NCI-H1105 (cell line): Measurements from ENCODE around the gene KLHL14.

Experiments used
- DNase-seq: peaks from one replicate; lab custom pipeline; 2025; lab: John Stamatoyannopoulos, UW

The KLHL14 gene

GRCh38 chr18:32770666-32771168, 2.1 kb downstream of the KLHL14 start:
- DNase-seq: no peak

GRCh38 chr18:32770054-32770665, 2.7 kb downstream of the KLHL14 start:
- DNase-seq: no peak

DNA sequence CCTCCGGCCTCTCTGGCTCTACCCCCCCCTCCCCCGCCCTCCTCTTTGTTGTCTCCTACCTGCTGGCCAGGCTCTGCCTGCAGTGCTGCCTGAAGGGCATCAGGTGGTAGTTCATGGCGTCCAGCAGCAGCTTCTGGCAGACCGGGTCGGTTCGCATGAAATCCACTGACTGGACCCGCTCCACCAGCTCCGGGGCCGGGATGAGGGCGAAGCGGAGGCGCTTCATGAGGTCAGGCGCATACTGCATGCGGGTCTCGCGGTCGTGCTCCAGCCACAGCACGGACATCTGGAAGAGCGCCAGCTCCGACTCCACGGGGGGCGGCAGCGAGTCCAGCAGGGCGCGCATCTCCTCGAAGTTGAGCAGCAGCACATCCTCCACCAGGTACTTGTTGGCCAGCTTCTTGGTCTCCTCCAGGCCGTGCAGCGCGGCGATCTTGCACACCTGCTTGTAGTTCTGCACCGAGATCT, 3.2 kb downstream of the KLHL14 start:
- no peak for DNase-seq

DNA sequence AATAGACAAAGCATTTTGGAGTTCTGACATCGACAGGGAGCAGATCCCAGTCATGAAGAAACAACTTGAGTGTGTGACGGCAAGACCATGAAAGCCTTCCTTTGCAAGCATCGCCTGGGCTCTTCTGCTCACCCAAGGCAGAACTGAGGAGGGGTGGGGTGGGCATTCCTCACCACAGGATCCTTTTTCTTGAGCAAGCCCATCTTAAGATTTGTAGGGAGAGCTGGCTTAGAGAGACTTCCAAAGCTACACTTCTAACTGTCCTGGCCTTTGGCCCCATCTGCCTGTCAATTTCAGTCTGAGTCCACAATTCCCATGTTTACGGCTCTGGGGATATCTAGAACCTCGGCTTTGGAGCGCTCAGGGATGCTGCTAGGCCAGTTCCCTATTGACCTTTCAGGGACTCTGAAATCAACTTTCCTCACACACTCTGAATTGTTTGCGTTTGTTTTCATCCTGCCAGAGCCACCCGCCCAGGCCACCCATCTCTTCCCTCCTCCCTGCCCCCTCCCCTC, 3.7 kb downstream of the KLHL14 start:
- DNase-seq: no peak

DNA sequence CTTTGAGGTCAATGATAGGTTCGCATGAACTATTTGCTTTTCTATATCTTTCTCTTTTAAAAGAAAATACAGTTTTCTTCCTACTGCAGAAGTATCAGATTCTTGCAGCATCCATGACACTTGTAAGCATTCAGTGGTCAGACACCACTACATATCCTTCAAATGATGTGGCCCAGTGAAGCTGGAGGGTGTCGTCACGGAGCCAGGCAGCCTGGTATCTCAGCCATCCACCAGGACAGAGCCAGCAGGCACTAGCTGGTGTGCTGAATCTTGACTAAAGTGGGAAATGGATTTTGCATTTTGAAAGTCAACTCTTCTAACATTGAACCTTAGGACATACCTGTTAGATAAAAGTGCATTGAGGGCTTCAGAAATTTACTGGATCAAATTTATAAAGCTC, 5.4 kb downstream of the KLHL14 start:
- DNase-seq: no peak

GRCh38 chr18:32764611-32765244, 8.1 kb downstream of the KLHL14 start:
- DNase-seq: no peak

- DNase-seq: no peak
Observed at GRCh38 chr18:32763293-32763692, 9.5 kb downstream of the KLHL14 start.

- DNase-seq: no peak
Observed at GRCh38 chr18:32761231-32761630, 11.6 kb downstream of the KLHL14 start.

GRCh38 chr18:32760391-32760790, 12.4 kb downstream of the KLHL14 start:
- DNase-seq: no peak

DNA sequence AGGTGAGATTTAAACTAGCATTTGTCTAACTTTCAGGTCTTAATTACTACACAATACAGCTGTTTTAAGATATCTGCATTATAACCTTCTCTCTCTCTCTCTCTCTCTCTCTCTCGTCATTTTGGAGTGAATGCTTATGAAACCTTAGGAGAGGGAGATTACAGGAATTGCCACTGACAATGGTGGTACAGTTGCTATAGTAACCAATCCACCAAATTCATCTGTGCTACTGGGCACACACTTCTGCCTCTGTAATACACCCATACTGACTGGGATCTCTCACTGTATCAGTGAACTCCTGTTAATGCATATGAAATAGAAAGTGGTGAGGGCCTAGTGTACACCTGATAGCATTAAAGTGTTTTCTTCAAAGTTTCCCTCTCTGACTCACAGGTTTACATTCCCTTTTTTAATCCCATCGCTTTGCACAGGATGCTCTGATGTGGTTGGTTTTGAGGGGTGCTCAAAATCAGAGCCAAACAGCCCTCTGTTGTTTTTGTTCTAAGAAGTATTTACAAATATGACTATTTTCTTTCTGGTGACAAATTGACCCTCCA, 13.1 kb downstream of the KLHL14 start:
- DNase-seq: no peak

- no peak for DNase-seq
Observed at GRCh38 chr18:32754508-32755263, 18.1 kb downstream of the KLHL14 start.

- DNase-seq: no peak
Observed at GRCh38 chr18:32753656-32754260, 19.1 kb downstream of the KLHL14 start.

DNA sequence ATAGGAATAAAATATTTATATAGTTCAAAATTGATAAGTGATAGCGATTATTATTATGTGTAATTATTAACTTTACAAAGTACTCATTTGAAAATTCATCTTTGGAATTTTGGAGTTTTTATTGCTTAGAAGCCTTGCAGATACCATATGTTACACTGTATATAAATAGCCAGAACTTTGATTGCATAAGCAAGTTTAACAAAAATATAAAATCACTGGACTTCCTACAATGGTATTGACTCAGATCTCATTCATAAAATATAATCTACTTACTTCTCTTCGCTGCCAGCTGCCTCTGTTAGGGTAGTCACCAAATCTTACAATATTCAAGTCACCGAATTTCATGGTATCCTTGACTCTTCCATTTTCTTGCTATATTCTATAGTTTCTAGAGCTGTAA, 22.5 kb downstream of the KLHL14 start:
- DNase-seq: no peak

- no peak for DNase-seq
Observed at GRCh38 chr18:32749809-32750208, 23.0 kb downstream of the KLHL14 start.

GRCh38 chr18:32742579-32742978, 30.2 kb downstream of the KLHL14 start:
- no peak for DNase-seq

DNA sequence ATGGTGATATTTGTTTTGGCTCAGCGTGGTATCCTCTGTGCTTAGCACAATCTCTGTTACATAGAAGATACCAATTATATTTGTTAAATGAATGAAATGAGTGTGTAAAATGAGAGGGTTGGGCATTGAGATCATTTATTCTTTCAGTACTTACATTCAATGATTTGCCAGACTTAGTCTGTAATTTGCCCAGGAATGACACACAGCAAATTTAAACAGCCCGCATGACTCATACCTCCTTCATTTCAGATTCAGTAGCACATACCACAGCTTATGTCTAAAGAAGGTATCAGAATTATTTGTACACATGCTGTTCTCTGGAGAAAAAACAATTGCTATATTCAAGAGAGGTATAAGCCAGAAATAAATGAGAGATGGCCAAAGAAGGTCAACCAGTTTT, 37.0 kb downstream of the KLHL14 start:
- no peak for DNase-seq

DNA sequence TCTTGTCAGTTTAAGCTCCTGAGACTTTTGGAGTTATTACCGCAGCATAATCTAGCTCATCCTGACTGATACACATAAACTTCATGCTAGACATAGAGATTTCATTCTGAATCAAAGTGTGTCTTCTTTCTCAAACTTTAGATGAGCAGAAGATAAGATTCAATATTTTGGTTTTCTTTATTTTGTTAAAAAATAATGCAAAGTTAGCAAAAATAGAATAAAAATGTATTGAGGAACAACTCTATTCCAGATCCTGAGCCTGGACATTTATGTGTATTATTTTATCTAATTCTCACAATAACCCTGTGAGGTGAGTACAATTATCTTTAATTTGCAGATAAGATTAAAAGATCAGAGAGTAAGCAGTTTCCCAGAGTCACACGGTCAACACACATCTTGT, 38.4 kb downstream of the KLHL14 start:
- DNase-seq: no peak

GRCh38 chr18:32732165-32732564, 40.7 kb downstream of the KLHL14 start:
- no peak for DNase-seq

GRCh38 chr18:32730620-32731091, 42.2 kb downstream of the KLHL14 start:
- no peak for DNase-seq

DNA sequence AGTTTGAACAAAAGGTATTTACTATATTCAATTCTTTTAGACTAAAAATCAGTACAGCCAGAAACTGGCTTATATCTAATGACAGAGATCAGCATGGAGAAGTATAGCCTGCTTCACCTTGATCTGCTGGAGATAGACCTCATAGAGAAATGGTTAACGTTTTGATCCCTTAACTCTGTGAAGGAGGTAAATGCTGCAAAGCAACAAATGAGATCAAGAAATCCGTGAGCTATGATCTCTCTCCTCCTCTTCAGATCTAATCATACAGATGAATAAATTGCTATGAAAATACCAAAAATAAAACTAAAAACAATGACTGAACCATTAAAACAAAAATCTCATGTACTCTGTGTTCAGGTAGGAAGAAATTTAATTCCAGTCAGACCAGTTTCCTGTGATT, 42.8 kb downstream of the KLHL14 start:
- DNase-seq: no peak

GRCh38 chr18:32724071-32724749, 48.6 kb downstream of the KLHL14 start:
- DNase-seq: no peak
